AG10803 (cell line): Measurements from ENCODE around the gene ADARB1.
A peak's percentile ranks its signal among the peaks of the same experiment; 100 is the strongest.

Experiments used
- DNase-seq: peaks from one replicate; pipeline ENCODE4 v3.0.0; 2010; ENCODE audit warnings: low read depth
- H3K4me3 ChIP-seq: 2 replicates; pipeline ENCODE4 v1.5.1; 2011; ENCODE audit warnings: mild to moderate bottlenecking, low read length, control low read depth
- TF ChIP-seq, protein P1 (sequence below): conservative IDR thresholded peaks from 2 replicates; pipeline ENCODE4 v1.5.1; 2011; ENCODE audit warnings: mild to moderate bottlenecking, low read length, control low read depth, inconsistent platforms

Gene ADARB1

GRCh38 chr21:45223236-45224185 is 149.1 kb downstream of the ADARB1 start:
- TF ChIP-seq, protein P1, sequence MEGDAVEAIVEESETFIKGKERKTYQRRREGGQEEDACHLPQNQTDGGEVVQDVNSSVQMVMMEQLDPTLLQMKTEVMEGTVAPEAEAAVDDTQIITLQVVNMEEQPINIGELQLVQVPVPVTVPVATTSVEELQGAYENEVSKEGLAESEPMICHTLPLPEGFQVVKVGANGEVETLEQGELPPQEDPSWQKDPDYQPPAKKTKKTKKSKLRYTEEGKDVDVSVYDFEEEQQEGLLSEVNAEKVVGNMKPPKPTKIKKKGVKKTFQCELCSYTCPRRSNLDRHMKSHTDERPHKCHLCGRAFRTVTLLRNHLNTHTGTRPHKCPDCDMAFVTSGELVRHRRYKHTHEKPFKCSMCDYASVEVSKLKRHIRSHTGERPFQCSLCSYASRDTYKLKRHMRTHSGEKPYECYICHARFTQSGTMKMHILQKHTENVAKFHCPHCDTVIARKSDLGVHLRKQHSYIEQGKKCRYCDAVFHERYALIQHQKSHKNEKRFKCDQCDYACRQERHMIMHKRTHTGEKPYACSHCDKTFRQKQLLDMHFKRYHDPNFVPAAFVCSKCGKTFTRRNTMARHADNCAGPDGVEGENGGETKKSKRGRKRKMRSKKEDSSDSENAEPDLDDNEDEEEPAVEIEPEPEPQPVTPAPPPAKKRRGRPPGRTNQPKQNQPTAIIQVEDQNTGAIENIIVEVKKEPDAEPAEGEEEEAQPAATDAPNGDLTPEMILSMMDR: no peak
- DNase-seq: no peak
- H3K4me3 ChIP-seq: no peak overlapping the region

GRCh38 chr21:45224189-45224938 is 150.0 kb downstream of the ADARB1 start:
- TF ChIP-seq, protein P1: no peak
- no peak overlapping the region for H3K4me3 ChIP-seq
- DNase-seq: no peak

DNA sequence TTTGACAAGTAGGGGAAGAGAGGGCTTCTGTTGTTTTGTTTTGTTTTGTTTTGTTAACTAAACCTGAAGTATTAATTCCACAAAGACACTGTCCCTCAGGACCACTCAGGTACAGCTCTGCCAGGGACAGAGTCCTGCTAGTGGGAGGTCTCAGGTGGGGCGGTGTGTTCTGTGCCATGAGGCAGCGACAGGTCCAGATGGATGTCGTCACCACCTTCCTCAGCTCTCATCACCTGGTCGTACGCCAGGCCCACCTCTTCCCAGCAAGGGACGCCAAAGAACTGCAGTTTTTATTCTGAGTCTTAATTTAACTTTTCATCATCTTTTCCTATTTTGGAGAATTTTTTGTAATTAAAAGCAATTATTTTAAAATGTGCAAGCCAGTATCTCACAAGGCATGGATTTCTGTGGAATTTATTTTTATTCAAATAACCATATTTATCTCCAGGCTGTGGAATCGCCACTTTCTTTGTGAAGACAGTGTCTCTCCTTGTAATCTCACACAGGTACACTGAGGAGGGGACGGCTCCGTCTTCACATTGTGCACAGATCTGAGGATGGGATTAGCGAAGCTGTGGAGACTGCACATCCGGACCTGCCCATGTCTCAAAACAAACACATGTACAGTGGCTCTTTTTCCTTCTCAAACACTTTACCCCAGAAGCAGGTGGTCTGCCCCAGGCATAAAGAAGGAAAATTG is 150.8 kb downstream of the ADARB1 start:
- TF ChIP-seq, protein P1: no peak
- no peak for DNase-seq
- no peak overlapping the region for H3K4me3 ChIP-seq

- no peak for DNase-seq
- TF ChIP-seq, protein P1: no peak
- H3K4me3 ChIP-seq: no peak overlapping the region
These were observed 151.5 kb downstream of the ADARB1 start for GRCh38 chr21:45225741-45226327.

DNA sequence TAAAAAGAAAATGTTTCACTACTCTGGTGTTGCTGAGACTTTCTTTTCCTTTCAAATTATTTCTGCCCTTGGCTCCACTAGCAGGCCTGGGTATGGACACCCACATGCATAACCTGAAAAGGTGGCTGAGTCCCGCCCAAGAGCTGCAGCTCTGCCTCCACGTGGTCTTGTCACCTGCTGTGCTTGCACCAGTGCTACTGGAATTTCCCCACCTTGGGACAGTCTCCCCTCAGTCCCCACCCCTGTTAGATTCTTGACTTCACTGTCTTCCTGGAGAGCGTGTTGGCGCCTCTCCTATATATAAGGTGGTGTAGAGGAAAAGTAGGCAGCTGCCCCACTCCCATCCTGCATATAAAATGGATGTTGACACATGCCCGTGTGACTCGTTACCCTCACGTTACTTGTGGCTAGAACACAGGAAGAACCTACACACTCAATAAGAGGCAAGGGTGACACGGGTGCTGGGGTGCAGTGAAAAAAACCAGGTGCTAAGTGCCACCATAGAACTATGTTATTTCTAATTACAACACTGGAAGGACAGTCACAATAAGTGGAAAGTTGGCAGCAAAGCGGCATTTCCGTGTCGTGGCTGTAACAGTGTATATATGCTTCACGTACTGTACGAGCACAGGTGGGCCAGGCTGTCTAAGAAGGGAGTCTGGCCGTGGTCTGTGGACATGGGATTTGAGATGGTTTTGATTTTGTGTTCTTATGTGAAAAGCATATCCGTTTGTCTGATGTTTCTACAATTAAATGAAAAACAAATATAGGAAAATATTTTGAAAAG is 152.4 kb downstream of the ADARB1 start:
- TF ChIP-seq, protein P1: no peak
- H3K4me3 ChIP-seq: no peak overlapping the region
- peak; percentile 13 for DNase-seq

GRCh38 chr21:45227735-45228134 is 153.4 kb downstream of the ADARB1 start:
- H3K4me3 ChIP-seq: no peak overlapping the region
- TF ChIP-seq, protein P1: no peak
- DNase-seq: no peak
